PC-9 (cell line): ENCODE measurements around the gene PRKCH. TPM values are rescaled to one million over a fixed set of nuclear protein-coding genes. Genes with fewer than 3 reads are reported as not detected.

Experiments
- BruUV-seq: library from RNA; stranded (reverse); fragments of 400-500 nt; replicated peaks from 2 replicates; lab custom pipeline; 2021; lab: Mats Ljungman, UMichigan
- CTCF ChIA-PET: fragments of 300-600 bp; sonication (Branson Sonifier 250); formaldehyde crosslinking; loops from one replicate; lab custom pipeline; 2022; ENCODE audit warnings: antibody characterized with exemption; lab: Charles Lee
- POLR2A ChIA-PET: fragments of 300-600 bp; sonication (Branson Sonifier 250); formaldehyde crosslinking; loops from one replicate; lab custom pipeline; 2022; ENCODE audit warnings: antibody characterized with exemption; ENCODE audit not compliant: unreplicated experiment; lab: Charles Lee
- DNase-seq, 2 experiments: peaks; one replicate each; pipeline versions ENCODE4 v3.0.0 to v3.0.0-alpha.2; 2015 to 2022; ENCODE audit warnings: mixed read lengths in 1 of 2
- H2AFZ ChIP-seq: fragments of 200-600 bp; sonication (generic); 2 replicates; pipeline ENCODE4 v1.8.1; 2017; ENCODE audit warnings: antibody characterized with exemption
- H3F3A ChIP-seq: fragments of 200-600 bp; sonication (generic); 2 replicates; pipeline ENCODE4 v1.8.1; 2017; ENCODE audit warnings: antibody characterized with exemption, mild to moderate bottlenecking, low read depth; ENCODE audit not compliant: insufficient read depth
- H3K27ac ChIP-seq: fragments of 200-600 bp; sonication (generic); 2 replicates; pipeline ENCODE4 v1.6.1; 2016; ENCODE audit warnings: mixed run types
- H3K27me3 ChIP-seq: fragments of 200-600 bp; sonication (generic); 2 replicates; pipeline ENCODE4 v1.6.1; 2016; ENCODE audit warnings: low read depth, mixed run types; ENCODE audit not compliant: insufficient read depth
- H3K36me3 ChIP-seq: fragments of 200-600 bp; sonication (generic); 2 replicates; pipeline ENCODE4 v1.6.1; 2016; ENCODE audit warnings: low read depth, mixed run types
- H3K4me1 ChIP-seq: fragments of 200-600 bp; sonication (generic); replicated peaks from 2 replicates; pipeline ENCODE4 v1.6.1; 2016; ENCODE audit warnings: mixed run types; ENCODE audit not compliant: insufficient read depth
- H3K4me2 ChIP-seq: fragments of 200-600 bp; sonication (generic); 2 replicates; pipeline ENCODE4 v1.6.1; 2017; ENCODE audit warnings: mixed run types
- H3K4me3 ChIP-seq: fragments of 200-600 bp; sonication (generic); 2 replicates; pipeline ENCODE4 v1.6.1; 2016; ENCODE audit warnings: mixed run types
- H3K79me2 ChIP-seq: fragments of 200-600 bp; sonication (generic); 2 replicates; pipeline ENCODE4 v1.6.1; 2017; ENCODE audit warnings: low read depth, mixed run types
- H3K9me2 ChIP-seq: fragments of 200-600 bp; sonication (generic); 2 replicates; pipeline ENCODE4 v1.8.1; 2017; ENCODE audit warnings: mild to moderate bottlenecking; ENCODE audit not compliant: insufficient read depth
- H3K9me3 ChIP-seq: fragments of 200-600 bp; sonication (generic); 2 replicates; pipeline ENCODE4 v1.8.1; 2016; ENCODE audit warnings: low read depth; ENCODE audit not compliant: insufficient read depth
- H4K20me1 ChIP-seq: fragments of 200-600 bp; sonication (generic); 2 replicates; pipeline ENCODE4 v1.8.1; 2017; ENCODE audit not compliant: insufficient read depth
- EZH2 ChIP-seq: fragments of 200-600 bp; sonication (generic); IDR thresholded peaks from 2 replicates; pipeline ENCODE4 v1.8.0; 2017; ENCODE audit warnings: antibody characterized with exemption, low read depth
- intact Hi-C: fragments of 100-400 bp; cut with micrococcal nuclease; formaldehyde crosslinking; loops from one replicate; pipeline ENCODE4 v1.10.0; 2022; ENCODE audit not compliant: unreplicated experiment
- total RNA-seq: library from RNA; stranded (reverse); gene quantifications from 2 replicates; pipeline ENCODE4 v1.2.3, GENCODE V29; 2021
- TF ChIP-seq, protein P1 (sequence below): fragments of 200-600 bp; sonication (generic); conservative IDR thresholded peaks from 2 replicates; pipeline ENCODE4 v1.6.1; 2017; ENCODE audit warnings: mixed run types, antibody characterized with exemption, mild to moderate bottlenecking, moderate library complexity

The PRKCH gene
- total RNA-seq, 1 experiment from 2014 or later = 32.4 TPM

DNA sequence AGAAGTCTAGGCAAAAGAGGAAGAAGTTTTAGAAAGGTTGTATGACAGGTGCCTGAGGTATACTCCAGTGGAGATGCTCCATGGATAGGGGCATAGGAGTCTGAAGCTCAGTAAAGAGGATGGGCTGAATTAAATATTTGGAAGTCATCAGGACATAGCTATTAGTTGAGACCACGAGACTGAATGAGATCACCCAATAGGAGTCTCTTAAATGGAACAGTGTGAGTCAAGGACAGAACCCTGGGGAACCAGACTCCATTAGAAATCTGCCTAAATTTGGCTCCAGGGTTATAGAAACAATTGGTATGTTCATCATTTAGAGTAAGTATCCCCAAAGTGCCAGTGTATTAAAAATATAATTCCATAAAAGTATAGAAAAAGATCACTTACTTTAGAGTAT, 172.6 kb downstream of the PRKCH start:
- peaks cover 21% of the 10 kb centered on the region; the same call in 1 of the 2 replicates for H3K4me1 ChIP-seq
- no peaks in the 10 kb centered on the region for H3F3A ChIP-seq
- no peak for DNase-seq
- intact Hi-C loops = no loop called here
- CTCF ChIA-PET = no interaction called here
- no TSS peak for BruUV-seq
- no peaks in the 10 kb centered on the region for H3K9me3 ChIP-seq
- no peaks in the 10 kb centered on the region for H4K20me1 ChIP-seq
- no peak overlapping the region for H3K4me2 ChIP-seq
- POLR2A ChIA-PET = interaction anchor here (0.6 kb wide), 1 partner anchor 126 kb away, joined by 18 read pairs; no protein-coding TSS in a partner anchor
- peaks cover 15% of the 10 kb centered on the region; the same call in 1 of the 2 replicates for H3K36me3 ChIP-seq
- peaks cover 3% of the 10 kb centered on the region; the same call in 1 of the 2 replicates for H3K9me2 ChIP-seq
- no peak overlapping the region for H2AFZ ChIP-seq
- H3K27ac ChIP-seq = no peak overlapping the region
- H3K27me3 ChIP-seq = no peaks in the 10 kb centered on the region
- TF ChIP-seq EZH2 = no peak
- no peaks in the 10 kb centered on the region for H3K79me2 ChIP-seq
- no peak overlapping the region for H3K4me3 ChIP-seq

DNA sequence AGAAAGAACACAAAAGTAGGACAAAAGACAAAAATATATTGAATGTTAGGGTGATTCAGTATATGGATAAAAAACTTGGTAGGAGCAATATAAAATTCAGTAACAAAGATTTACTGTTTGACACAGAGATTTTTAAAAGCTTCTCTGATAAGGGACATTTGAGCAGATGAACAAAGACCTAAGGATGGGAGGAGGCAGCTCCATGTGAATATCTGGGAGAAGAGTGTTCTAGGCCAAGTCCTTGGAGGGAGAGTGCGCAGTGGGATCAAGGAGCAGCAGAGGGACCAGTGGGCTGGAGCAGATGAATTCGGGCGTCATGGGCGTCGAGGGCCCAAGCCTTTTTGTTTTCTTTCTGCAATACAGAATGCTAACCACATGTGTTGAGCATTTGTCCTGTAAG, 174.4 kb downstream of the PRKCH start:
- Histone ChIP-seq H2AFZ (no peak overlapping the region), H4K20me1 (no peaks in the 10 kb centered on the region), H3K4me1 (peaks cover 21% of the 10 kb centered on the region; the same call in 1 of the 2 replicates), H3K4me2 (no peak overlapping the region), H3K27ac (no peak overlapping the region), H3K79me2 (no peaks in the 10 kb centered on the region), H3F3A (no peaks in the 10 kb centered on the region), H3K36me3 (peaks cover 10% of the 10 kb centered on the region; the same call in 1 of the 2 replicates), H3K9me3 (no peaks in the 10 kb centered on the region), H3K4me3 (no peak overlapping the region), H3K27me3 (no peaks in the 10 kb centered on the region), H3K9me2 (peaks cover 3% of the 10 kb centered on the region; the same call in 1 of the 2 replicates)
- TF ChIP-seq, protein P1, sequence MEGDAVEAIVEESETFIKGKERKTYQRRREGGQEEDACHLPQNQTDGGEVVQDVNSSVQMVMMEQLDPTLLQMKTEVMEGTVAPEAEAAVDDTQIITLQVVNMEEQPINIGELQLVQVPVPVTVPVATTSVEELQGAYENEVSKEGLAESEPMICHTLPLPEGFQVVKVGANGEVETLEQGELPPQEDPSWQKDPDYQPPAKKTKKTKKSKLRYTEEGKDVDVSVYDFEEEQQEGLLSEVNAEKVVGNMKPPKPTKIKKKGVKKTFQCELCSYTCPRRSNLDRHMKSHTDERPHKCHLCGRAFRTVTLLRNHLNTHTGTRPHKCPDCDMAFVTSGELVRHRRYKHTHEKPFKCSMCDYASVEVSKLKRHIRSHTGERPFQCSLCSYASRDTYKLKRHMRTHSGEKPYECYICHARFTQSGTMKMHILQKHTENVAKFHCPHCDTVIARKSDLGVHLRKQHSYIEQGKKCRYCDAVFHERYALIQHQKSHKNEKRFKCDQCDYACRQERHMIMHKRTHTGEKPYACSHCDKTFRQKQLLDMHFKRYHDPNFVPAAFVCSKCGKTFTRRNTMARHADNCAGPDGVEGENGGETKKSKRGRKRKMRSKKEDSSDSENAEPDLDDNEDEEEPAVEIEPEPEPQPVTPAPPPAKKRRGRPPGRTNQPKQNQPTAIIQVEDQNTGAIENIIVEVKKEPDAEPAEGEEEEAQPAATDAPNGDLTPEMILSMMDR = no peak
- no peak for TF ChIP-seq EZH2
- CTCF ChIA-PET = no interaction called here
- no TSS peak for BruUV-seq
- intact Hi-C loops = no loop called here
- no peak for DNase-seq
- POLR2A ChIA-PET = no interaction called here

DNA sequence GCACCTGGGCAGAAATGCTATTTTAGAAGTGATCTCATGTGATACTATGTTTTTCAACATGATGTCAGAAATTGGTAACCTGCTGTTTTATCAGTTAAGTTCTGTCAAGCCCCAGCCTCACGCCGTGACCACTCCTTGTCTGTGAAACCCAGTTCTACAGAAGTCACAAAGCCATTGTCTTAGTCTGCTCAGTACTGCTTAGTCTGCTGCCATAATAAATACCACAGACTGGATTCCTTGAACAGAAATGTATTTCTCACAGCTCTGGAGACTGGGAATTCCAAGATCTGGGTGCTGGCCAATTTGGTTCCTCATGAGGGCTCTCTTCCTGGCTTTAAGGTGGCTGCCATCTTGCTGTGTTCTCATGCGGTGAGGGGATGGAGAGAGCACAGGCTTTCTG, 176.9 kb downstream of the PRKCH start:
- BruUV-seq = no TSS peak
- Histone ChIP-seq H3K36me3 (peaks cover 4% of the 10 kb centered on the region; the same call in 1 of the 2 replicates), H2AFZ (no peak overlapping the region), H3K9me3 (no peaks in the 10 kb centered on the region), H3K27me3 (no peaks in the 10 kb centered on the region), H3F3A (no peaks in the 10 kb centered on the region), H3K4me1 (peaks cover 2% of the 10 kb centered on the region; the same call in 1 of the 2 replicates), H3K4me2 (no peak overlapping the region), H3K9me2 (peaks cover 3% of the 10 kb centered on the region; the same call in 1 of the 2 replicates), H3K79me2 (no peaks in the 10 kb centered on the region), H4K20me1 (no peaks in the 10 kb centered on the region), H3K27ac (no peak overlapping the region), H3K4me3 (no peak overlapping the region)
- TF ChIP-seq EZH2 = no peak
- TF ChIP-seq, protein P1 = no peak
- POLR2A ChIA-PET = interaction anchor here (0.7 kb wide), 1 partner anchor 26 kb away, joined by 4 read pairs; no protein-coding TSS in a partner anchor
- intact Hi-C loops = no loop called here
- CTCF ChIA-PET = interaction anchor here (0.6 kb wide), 1 partner anchor 23 kb away, joined by 4 read pairs; no protein-coding TSS in a partner anchor
- DNase-seq = no peak
